Hepatocyte (in vitro differentiated cells): ENCODE measurements around the gene KCNMA1. TPM values are rescaled to one million over a fixed set of nuclear protein-coding genes. Genes with fewer than 3 reads are reported as not detected.

Experiments
- DNase-seq: peaks from one replicate; pipeline ENCODE4 v3.0.0-alpha.2; 2016; ENCODE audit warnings: low spot score
- H2AFZ ChIP-seq: fragments of 200-600 bp; sonication (generic); 2 replicates; pipeline ENCODE4 v1.6.0; 2016; ENCODE audit warnings: antibody characterized with exemption, mild to moderate bottlenecking
- H3K27ac ChIP-seq: fragments of 200-600 bp; sonication (generic); 2 replicates; pipeline ENCODE4 v1.5.1; 2016; ENCODE audit warnings: mild to moderate bottlenecking
- H3K27me3 ChIP-seq: fragments of 200-600 bp; sonication (generic); 2 replicates; pipeline ENCODE4 v1.6.1; 2016
- H3K36me3 ChIP-seq: fragments of 200-600 bp; sonication (generic); replicated peaks from 2 replicates; pipeline ENCODE4 v1.5.1; 2016; ENCODE audit warnings: low read depth; ENCODE audit not compliant: insufficient read depth
- H3K4me1 ChIP-seq: fragments of 200-600 bp; sonication (generic); 2 replicates; pipeline ENCODE4 v1.5.1; 2016; ENCODE audit warnings: mild to moderate bottlenecking, moderate library complexity; ENCODE audit not compliant: insufficient read depth
- H3K4me2 ChIP-seq: fragments of 200-600 bp; sonication (generic); 2 replicates; pipeline ENCODE4 v1.6.0; 2016
- H3K4me3 ChIP-seq: fragments of 200-600 bp; sonication (generic); 2 replicates; pipeline ENCODE4 v1.5.1; 2016; ENCODE audit warnings: mild to moderate bottlenecking
- H3K79me2 ChIP-seq: fragments of 200-600 bp; sonication (generic); 2 replicates; pipeline ENCODE4 v1.6.0; 2017; ENCODE audit warnings: mild to moderate bottlenecking
- H3K9me2 ChIP-seq: fragments of 200-600 bp; sonication (generic); replicated peaks from 2 replicates; pipeline ENCODE4 v1.6.0; 2017; ENCODE audit warnings: mild to moderate bottlenecking; ENCODE audit not compliant: insufficient read depth
- H3K9me3 ChIP-seq: fragments of 200-600 bp; sonication (generic); 2 replicates; pipeline ENCODE4 v1.5.1; 2016; ENCODE audit warnings: low read depth, mild to moderate bottlenecking
- H4K20me1 ChIP-seq: fragments of 200-600 bp; sonication (generic); 2 replicates; pipeline ENCODE4 v1.6.0; 2016; ENCODE audit warnings: mild to moderate bottlenecking; ENCODE audit not compliant: insufficient read depth, poor library complexity, severe bottlenecking
- CTCF ChIP-seq: fragments of 200-600 bp; sonication (generic); IDR thresholded peaks from 2 replicates; pipeline ENCODE4 v1.5.1; 2016; ENCODE audit warnings: antibody characterized with exemption, mild to moderate bottlenecking; ENCODE audit not compliant: poor library complexity
- EZH2 ChIP-seq: fragments of 200-600 bp; sonication (generic); IDR thresholded peaks from 2 replicates; pipeline ENCODE4 v1.6.1; 2016; ENCODE audit warnings: antibody characterized with exemption, mild to moderate bottlenecking, borderline replicate concordance
- EZH2phosphoT487 ChIP-seq: fragments of 200-600 bp; sonication (generic); IDR thresholded peaks from one replicate; pipeline ENCODE4 v1.6.1; 2018; ENCODE audit warnings: antibody characterized with exemption, mild to moderate bottlenecking, low read depth, moderate library complexity; ENCODE audit not compliant: unreplicated experiment, severe bottlenecking
- WGBS: methylation state at CpG from one replicate; pipeline ENCODE4 v1.1.6; 2016; ENCODE audit warnings: low lambda C conversion rate; ENCODE audit errors: missing lambda C conversion rate; 5-methylcytosine and 5-hydroxymethylcytosine counted together
- polyA plus RNA-seq: library from polyadenylated mRNA; unstranded; fragments of >200 nt; fragmentation: Nextera tagmentation; extraction: Ambion mirVana; gene quantifications from 2 replicates; pipeline ENCODE4 v1.2.1, GENCODE V29; 2016
- total RNA-seq: library from RNA; depleted of rRNA; stranded (reverse); fragments of >200 nt; gene quantifications from 2 replicates; pipeline ENCODE4 v1.2.3, GENCODE V29; 2014

KCNMA1 gene
- total and polyA plus RNA-seq, 2 experiments from 2014 or later: 42.6 to 73.3 TPM

- 82% methylated on average over 4 of the region's 4 CpGs for WGBS
Measured at GRCh38 chr10:77125231-77125630, 512.4 kb downstream of the KCNMA1 start.

GRCh38 chr10:77123330-77123729, 514.3 kb downstream of the KCNMA1 start:
- 86% methylated on average over 5 of the region's 5 CpGs for WGBS
- no peak for DNase-seq

More at GRCh38 chr10:77125231-77125630, 512.4 kb downstream of the KCNMA1 start:
- H3K4me1 ChIP-seq: peaks cover 5% of the 10 kb centered on the region
- DNase-seq: no peak
- no peaks in the 10 kb centered on the region for H3K9me2 ChIP-seq
- no peak overlapping the region for H3K4me2 ChIP-seq
- H3K4me3 ChIP-seq: no peak overlapping the region
- no peaks in the 10 kb centered on the region for H3K79me2 ChIP-seq
- no peaks in the 10 kb centered on the region for H3K36me3 ChIP-seq
- H3K9me3 ChIP-seq: no peaks in the 10 kb centered on the region
- H3K27ac ChIP-seq: no peak overlapping the region
- no peaks in the 10 kb centered on the region for H4K20me1 ChIP-seq
- no peaks in the 10 kb centered on the region for H3K27me3 ChIP-seq
- H2AFZ ChIP-seq: no peak overlapping the region
- TF ChIP-seq CTCF (no peak), EZH2phosphoT487 (no peak), EZH2 (no peak)

DNA sequence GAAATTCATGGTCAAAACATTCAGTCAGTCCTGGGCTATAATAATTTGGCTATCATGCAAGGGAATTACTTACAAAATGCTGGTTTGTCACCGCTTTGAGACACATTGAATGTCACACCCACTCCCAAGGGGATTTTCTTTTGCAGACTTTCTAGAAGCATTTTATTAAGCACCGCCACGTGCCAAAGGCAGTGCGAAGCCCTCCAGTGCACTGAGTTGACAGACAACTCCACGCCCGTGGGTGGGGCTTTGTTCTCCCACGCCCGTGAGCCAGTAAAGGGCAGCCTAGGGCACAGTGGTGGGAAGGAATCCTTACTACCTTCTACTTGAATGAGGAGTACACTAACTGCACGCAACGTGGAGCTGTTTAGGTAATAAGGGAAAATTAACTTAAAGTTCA, 515.8 kb downstream of the KCNMA1 start:
- no peaks in the 10 kb centered on the region for H3K9me2 ChIP-seq
- H3K4me1 ChIP-seq: peaks cover 5% of the 10 kb centered on the region
- no peak for DNase-seq
- H3K27me3 ChIP-seq: no peaks in the 10 kb centered on the region
- H3K4me2 ChIP-seq: no peak overlapping the region
- no peaks in the 10 kb centered on the region for H3K79me2 ChIP-seq
- no peak overlapping the region for H3K27ac ChIP-seq
- no peaks in the 10 kb centered on the region for H3K36me3 ChIP-seq
- no peaks in the 10 kb centered on the region for H3K9me3 ChIP-seq
- TF ChIP-seq EZH2 (no peak), CTCF (no peak), EZH2phosphoT487 (no peak)
- no peak overlapping the region for H3K4me3 ChIP-seq
- no peaks in the 10 kb centered on the region for H4K20me1 ChIP-seq
- H2AFZ ChIP-seq: no peak overlapping the region
- 79% methylated on average over 10 of the region's 10 CpGs for WGBS

More at GRCh38 chr10:77123330-77123729, 514.3 kb downstream of the KCNMA1 start:
- no peak overlapping the region for H3K4me3 ChIP-seq
- H2AFZ ChIP-seq: no peak overlapping the region
- TF ChIP-seq EZH2phosphoT487 (no peak), EZH2 (no peak), CTCF (no peak)
- no peaks in the 10 kb centered on the region for H3K9me2 ChIP-seq
- H3K4me2 ChIP-seq: no peak overlapping the region
- no peak overlapping the region for H3K27ac ChIP-seq
- no peaks in the 10 kb centered on the region for H3K9me3 ChIP-seq
- no peaks in the 10 kb centered on the region for H3K36me3 ChIP-seq
- H4K20me1 ChIP-seq: no peaks in the 10 kb centered on the region
- no peaks in the 10 kb centered on the region for H3K27me3 ChIP-seq
- peaks cover 5% of the 10 kb centered on the region for H3K4me1 ChIP-seq
- no peaks in the 10 kb centered on the region for H3K79me2 ChIP-seq

DNA sequence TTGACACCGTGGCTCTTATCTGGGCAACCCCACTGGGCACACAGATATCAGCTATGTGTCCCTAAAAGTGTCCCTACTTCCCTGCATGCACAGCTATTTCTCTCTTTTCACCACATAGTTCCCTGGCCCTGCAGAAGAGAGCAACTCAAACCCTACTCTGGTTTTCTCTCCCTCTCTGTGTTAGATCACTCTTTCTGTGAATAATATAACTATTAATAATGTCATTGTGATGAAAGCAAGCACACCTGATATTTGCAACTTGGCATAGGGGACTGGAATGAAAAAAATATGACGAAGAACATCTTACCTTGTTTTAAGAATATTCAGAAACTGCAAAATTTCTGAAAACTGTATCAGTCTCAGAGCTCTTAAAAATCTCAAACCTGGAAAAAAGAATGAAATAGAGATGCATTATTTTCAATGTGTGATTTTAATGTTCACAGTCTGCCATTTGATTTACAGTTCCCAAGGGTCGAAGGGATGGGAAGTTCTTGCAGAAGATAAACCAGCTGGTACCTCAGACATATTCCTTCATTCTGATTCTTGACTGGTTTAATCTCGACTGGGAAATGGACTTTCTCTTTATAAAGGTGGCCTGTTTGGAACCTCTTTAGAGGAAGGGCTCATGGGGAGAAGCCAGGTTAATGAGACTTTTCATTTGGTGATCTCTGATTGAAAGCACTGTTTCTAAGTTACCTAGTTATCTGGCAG, 516.8 kb downstream of the KCNMA1 start:
- Histone ChIP-seq H3K36me3 (no peaks in the 10 kb centered on the region), H3K4me3 (no peak overlapping the region), H3K27ac (no peak overlapping the region), H3K4me1 (peaks cover 5% of the 10 kb centered on the region), H3K27me3 (no peaks in the 10 kb centered on the region), H4K20me1 (no peaks in the 10 kb centered on the region), H3K9me2 (no peaks in the 10 kb centered on the region), H2AFZ (no peak overlapping the region), H3K4me2 (no peak overlapping the region), H3K79me2 (no peaks in the 10 kb centered on the region), H3K9me3 (no peaks in the 10 kb centered on the region)
- 80% methylated on average over 4 of the region's 4 CpGs for WGBS
- no peak for DNase-seq
- TF ChIP-seq EZH2 (no peak), EZH2phosphoT487 (no peak), CTCF (no peak)
